HEK293 (cell line): ENCODE measurements around the gene AREG.

Experiments
- CTCF ChIA-PET: fragments of 350-600 bp; formaldehyde crosslinking; extraction: SDS; loops from one replicate; lab custom pipeline; 2021; ENCODE audit warnings: antibody characterized with exemption; lab: Yijun Ruan, JAX
- POLR2A ChIA-PET: fragments of 300-600 bp; formaldehyde crosslinking; extraction: SDS; loops from one replicate; lab custom pipeline; 2020; ENCODE audit warnings: antibody characterized with exemption, inconsistent platforms; lab: Yijun Ruan, JAX
- H3K27ac ChIP-seq: fragments of 200-500 bp; sonication (Bioruptor generic); 2 replicates; pipeline ENCODE4 v1.5.1; 2014; ENCODE audit warnings: low read depth, low read length, control low read depth, inconsistent platforms; ENCODE audit errors: extremely low read depth
- H3K36me3 ChIP-seq, 2 experiments: fragments of 200-500 bp in 1 of 2; sonication (Bioruptor generic) in 1 of 2; 1 replicate in 1 of 2; 2 replicates in 1 of 2; pipeline ENCODE4 v1.5.1; 2014 to 2017; ENCODE audit warnings: inconsistent platforms in 2 of 2, low read length in 2 of 2; ENCODE audit not compliant: control insufficient read depth in 2 of 2, insufficient read depth in 1 of 2
- H3K4me1 ChIP-seq: fragments of 200-500 bp; sonication (Bioruptor generic); 2 replicates; pipeline ENCODE4 v1.5.1; 2014; ENCODE audit warnings: mild to moderate bottlenecking, low read length, inconsistent platforms; ENCODE audit not compliant: control insufficient read depth, insufficient read depth
- H3K4me3 ChIP-seq: 2 replicates; pipeline ENCODE4 v1.5.1; 2011; ENCODE audit warnings: low read depth, mild to moderate bottlenecking, control low read depth, low read length, moderate library complexity
- H3K9me3 ChIP-seq: fragments of 200-500 bp; sonication (Bioruptor generic); 2 replicates; pipeline ENCODE4 v1.5.1; 2014; ENCODE audit warnings: low read depth, low read length, inconsistent platforms; ENCODE audit not compliant: control insufficient read depth, insufficient read depth
- FEZF1 ChIP-seq: fragments of 450-650 bp; formaldehyde crosslinking; IDR thresholded peaks from 2 replicates; pipeline ENCODE4 v1.5.1; 2016; ENCODE audit warnings: missing biosample characterization, missing genetic modification characterization
- GLI4 ChIP-seq: fragments of 450-650 bp; formaldehyde crosslinking; IDR thresholded peaks from 2 replicates; pipeline ENCODE4 v1.5.1; 2016; ENCODE audit warnings: missing biosample characterization, missing genetic modification characterization
- IKZF3 ChIP-seq: fragments of 450-650 bp; IDR thresholded peaks from 2 replicates; pipeline ENCODE4 v1.5.0; 2018; ENCODE audit warnings: missing biosample characterization, mild to moderate bottlenecking, missing genetic modification characterization, moderate library complexity
- PATZ1 ChIP-seq: fragments of 450-650 bp; formaldehyde crosslinking; IDR thresholded peaks from 2 replicates; pipeline ENCODE4 v1.5.1; 2016; ENCODE audit warnings: missing biosample characterization, missing genetic modification characterization
- PRDM2 ChIP-seq: fragments of 450-650 bp; formaldehyde crosslinking; IDR thresholded peaks from 2 replicates; pipeline ENCODE4 v1.5.1; 2016; ENCODE audit warnings: missing biosample characterization, missing genetic modification characterization, borderline replicate concordance
- PRDM6 ChIP-seq: fragments of 450-650 bp; formaldehyde crosslinking; IDR thresholded peaks from 2 replicates; pipeline ENCODE4 v1.5.1; 2017; ENCODE audit warnings: missing biosample characterization, missing genetic modification characterization
- ZBTB44 ChIP-seq: fragments of 450-650 bp; IDR thresholded peaks from 2 replicates; pipeline ENCODE4 v1.5.1; 2018; ENCODE audit warnings: missing biosample characterization, mild to moderate bottlenecking, missing genetic modification characterization
- ZFHX2 ChIP-seq: fragments of 450-650 bp; formaldehyde crosslinking; conservative IDR thresholded peaks from 2 replicates; pipeline ENCODE4 v1.5.1; 2016; ENCODE audit warnings: missing biosample characterization, missing genetic modification characterization
- ZNF211 ChIP-seq: fragments of 450-650 bp; formaldehyde crosslinking; IDR thresholded peaks from 2 replicates; pipeline ENCODE4 v1.5.1; 2016; ENCODE audit warnings: low read depth, missing biosample characterization, missing genetic modification characterization
- ZNF221 ChIP-seq: fragments of 450-650 bp; formaldehyde crosslinking; IDR thresholded peaks from 2 replicates; pipeline ENCODE4 v1.5.1; 2017; ENCODE audit warnings: missing biosample characterization, missing genetic modification characterization, borderline replicate concordance
- ZNF274 ChIP-seq, 2 experiments: fragments of 200-500 bp in 1 of 2; fragments of 450-650 bp in 1 of 2; sonication (Bioruptor generic) in 1 of 2; formaldehyde crosslinking in 1 of 2; IDR thresholded peaks; 2 replicates each; pipeline versions ENCODE4 v1.5.1 to v1.6.1; 2014 to 2016; ENCODE audit warnings: borderline replicate concordance in 1 of 2, inconsistent platforms in 1 of 2, low read length in 1 of 2, missing biosample characterization in 1 of 2, missing genetic modification characterization in 1 of 2
- ZNF518A ChIP-seq: fragments of 450-650 bp; formaldehyde crosslinking; conservative IDR thresholded peaks from 2 replicates; pipeline ENCODE4 v1.5.1; 2016; ENCODE audit warnings: low read depth, missing biosample characterization, missing genetic modification characterization
- ZNF548 ChIP-seq: fragments of 450-650 bp; formaldehyde crosslinking; IDR thresholded peaks from 2 replicates; pipeline ENCODE4 v1.5.1; 2016; ENCODE audit warnings: missing biosample characterization, missing genetic modification characterization
- ZNF621 ChIP-seq: fragments of 450-650 bp; formaldehyde crosslinking; IDR thresholded peaks from 2 replicates; pipeline ENCODE4 v1.5.1; 2017; ENCODE audit warnings: missing biosample characterization, missing genetic modification characterization
- ZNF658 ChIP-seq: fragments of 450-650 bp; formaldehyde crosslinking; IDR thresholded peaks from 2 replicates; pipeline ENCODE4; 2016; ENCODE audit warnings: missing biosample characterization, missing genetic modification characterization
- ZSCAN16 ChIP-seq: fragments of 450-650 bp; formaldehyde crosslinking; IDR thresholded peaks from 2 replicates; pipeline ENCODE4 v1.5.1; 2016; ENCODE audit warnings: missing biosample characterization, missing genetic modification characterization
- ZXDB ChIP-seq: fragments of 450-650 bp; formaldehyde crosslinking; IDR thresholded peaks from 2 replicates; pipeline ENCODE4 v1.5.1; 2016; ENCODE audit warnings: missing biosample characterization, missing genetic modification characterization

Gene AREG

GRCh38 chr4:74438661-74439060 is 6.3 kb upstream of the AREG start (continued):
- TF ChIP-seq PATZ1 (no peak), ZNF274 (IDR thresholded peaks at IDR 0.05; ENCODE audit: low read length) (no peak), ZNF274 (tag by site-specific recombination; IDR thresholded peaks at IDR 0.05; ENCODE audit: borderline replicate concordance) (no peak), ZNF548 (tag by site-specific recombination) (no peak)

GRCh38 chr4:74439952-74440351 is 5.0 kb upstream of the AREG start:
- ChIA-PET CTCF (no interaction called here), POLR2A (no interaction called here)
- no peak overlapping the region for H3K4me3 ChIP-seq
- no peaks in the 10 kb centered on the region for H3K36me3 ChIP-seq
- no peaks in the 10 kb centered on the region for H3K4me1 ChIP-seq
- no peaks in the 10 kb centered on the region for H3K9me3 ChIP-seq
- no peak overlapping the region for H3K27ac ChIP-seq
- TF ChIP-seq PRDM2 = no peak
- no peak for TF ChIP-seq PATZ1
- TF ChIP-seq IKZF3 (tag by site-specific recombination) = no peak
- no peak for TF ChIP-seq ZXDB
- no peak for TF ChIP-seq ZNF658
- no peak for TF ChIP-seq ZFHX2
- no peak for TF ChIP-seq GLI4 (tag by site-specific recombination)
- no peak for TF ChIP-seq ZNF518A (tag by site-specific recombination)
- no peak for TF ChIP-seq PRDM6 (tag by site-specific recombination)
- TF ChIP-seq ZNF211 (tag by site-specific recombination) = no peak
- TF ChIP-seq ZNF621 = no peak
- no peak for TF ChIP-seq FEZF1
- TF ChIP-seq ZSCAN16 = no peak
- no peak for TF ChIP-seq ZBTB44 (tag by site-specific recombination)
- TF ChIP-seq ZNF221 (tag by site-specific recombination) = no peak
